HL-60 (cell line): ENCODE data around the gene HOXB3.
"Not testable (repeated sequence)": the region's sequence is repeated elsewhere in the genome, so short reads cannot be mapped to it uniquely, and the experiment has no call there.

ENCODE experiments used
- DNase-seq, 2 experiments: peaks; one replicate each; pipeline ENCODE4 v3.0.0-alpha.2; 2010 to 2020; ENCODE audit warnings: low read depth in 1 of 2, low spot score in 1 of 2
- H3K27ac ChIP-seq: fragments of 250-450 bp; sonication (Bioruptor Pico); replicated peaks from 2 replicates; pipeline ENCODE4 v1.5.1; 2020; ENCODE audit warnings: mild to moderate bottlenecking, moderate library complexity
- H3K27me3 ChIP-seq: fragments of 250-450 bp; sonication (Bioruptor Pico); 2 replicates; pipeline ENCODE4 v1.5.1; 2021; ENCODE audit warnings: mild to moderate bottlenecking, moderate library complexity; ENCODE audit not compliant: insufficient read depth, poor library complexity, severe bottlenecking
- H3K4me3 ChIP-seq: replicated peaks from 2 replicates; pipeline ENCODE4 v1.5.1; 2011; ENCODE audit warnings: mild to moderate bottlenecking, control low read depth, low read length; ENCODE audit not compliant: insufficient read depth
- CTCF ChIP-seq: IDR thresholded peaks from one replicate; pipeline ENCODE4 v1.5.1; 2011; ENCODE audit warnings: low read length, control low read depth, inconsistent platforms; ENCODE audit not compliant: insufficient read depth
- GABPA ChIP-seq: IDR thresholded peaks from 2 replicates; pipeline ENCODE4 v1.6.1; 2012; ENCODE audit warnings: low read depth
- POLR2AphosphoS5 ChIP-seq: IDR thresholded peaks from 2 replicates; pipeline ENCODE4 v1.6.1; 2012; ENCODE audit warnings: low read depth
- REST ChIP-seq: IDR thresholded peaks from 2 replicates; pipeline ENCODE4 v1.6.1; 2012; ENCODE audit warnings: low read depth; ENCODE audit not compliant: insufficient replicate concordance
- SPI1 ChIP-seq: IDR thresholded peaks from 2 replicates; pipeline ENCODE4 v1.6.1; 2012; ENCODE audit warnings: low read depth, mild to moderate bottlenecking, borderline replicate concordance

The HOXB3 gene

GRCh38 chr17:48540213-48540612, 49.8 kb downstream of the HOXB3 start:
- H3K4me3 ChIP-seq, result no peak overlapping the region
- DNase-seq, result no peak
- no peak overlapping the region for H3K27ac ChIP-seq
- no peak for TF ChIP-seq SPI1
- peaks cover 54% of the 10 kb centered on the region for H3K27me3 ChIP-seq

- Histone ChIP-seq H3K4me3 (no peak overlapping the region), H3K27me3 (peaks cover 47% of the 10 kb centered on the region), H3K27ac (no peak overlapping the region)
- TF ChIP-seq SPI1 (no peak), CTCF (no peak), POLR2AphosphoS5 (no peak), REST (no peak)
- no peak for DNase-seq
These were observed 50.9 kb downstream of the HOXB3 start for GRCh38 chr17:48539177-48539576.

GRCh38 chr17:48537316-48537715, 52.7 kb downstream of the HOXB3 start:
- TF ChIP-seq GABPA (no peak), REST (no peak), CTCF (no peak), SPI1 (no peak), POLR2AphosphoS5 (no peak)
- no peak for DNase-seq
- Histone ChIP-seq H3K27me3 (peaks cover 29% of the 10 kb centered on the region), H3K4me3 (no peak overlapping the region), H3K27ac (no peak overlapping the region)

- not testable (repeated sequence) for DNase-seq, H3K4me3 ChIP-seq, H3K27ac ChIP-seq
- H3K27me3 ChIP-seq, result peaks cover 18% of the 10 kb centered on the region
These were observed 54.1 kb downstream of the HOXB3 start for GRCh38 chr17:48535793-48536559.

- Histone ChIP-seq H3K27me3 (peaks cover 6% of the 10 kb centered on the region), H3K4me3 (no peak overlapping the region), H3K27ac (no peak overlapping the region)
- TF ChIP-seq CTCF, result no peak
- TF ChIP-seq POLR2AphosphoS5, result no peak
- no peak for TF ChIP-seq REST
- TF ChIP-seq GABPA, result no peak
- TF ChIP-seq SPI1, result no peak
- no peak for DNase-seq
These were observed 57.8 kb downstream of the HOXB3 start for GRCh38 chr17:48532261-48532660.
